H1 (cell line): ENCODE data around the gene ARHGAP22. TPM values are rescaled to one million over a fixed set of nuclear protein-coding genes. Genes with fewer than 3 reads are reported as not detected.
A peak's percentile ranks its signal among the peaks of the same experiment; 100 is the strongest.

Experiments
- CTCF ChIA-PET: fragments of 300-600 bp; sonication (Branson Sonifier 250); formaldehyde crosslinking; loops from one replicate; lab custom pipeline; 2021; ENCODE audit not compliant: partially characterized antibody; lab: Charles Lee
- POLR2A ChIA-PET: fragments of 300-600 bp; sonication (Branson Sonifier 250); formaldehyde crosslinking; loops from one replicate; lab custom pipeline; 2021; ENCODE audit warnings: inconsistent platforms; ENCODE audit not compliant: partially characterized antibody; lab: Charles Lee
- DNase-seq, 2 experiments: peaks; one replicate each; pipeline versions ENCODE4 v3.0.0 to v3.0.0-alpha.2; 2010 to 2022; ENCODE audit warnings: low spot score in 2 of 2, low read depth in 1 of 2, mixed read lengths in 1 of 2
- FAIRE-seq: peaks from 2 replicates; lab custom pipeline; 2011; peaks lifted over from hg19 to GRCh38; lab: Jason Lieb, UNC
- H2AFZ ChIP-seq: 2 replicates; pipeline ENCODE4 v1.8.1; 2012; ENCODE audit warnings: low read length, inconsistent platforms
- H2AK5ac ChIP-seq: 2 replicates; pipeline ENCODE4 v1.6.1; 2013; ENCODE audit warnings: low read depth, low read length
- H2BK120ac ChIP-seq: replicated peaks from 2 replicates; pipeline ENCODE3; 2013; ENCODE audit warnings: low read depth, low read length, inconsistent platforms
- H2BK12ac ChIP-seq: 2 replicates; pipeline ENCODE4 v1.6.1; 2013; ENCODE audit warnings: low read depth, low read length
- H2BK15ac ChIP-seq: 2 replicates; pipeline ENCODE4 v1.6.1; 2013; ENCODE audit warnings: low read length
- H2BK20ac ChIP-seq: 2 replicates; pipeline ENCODE4 v1.6.1; 2013; ENCODE audit warnings: low read length
- H2BK5ac ChIP-seq: 2 replicates; pipeline ENCODE4 v1.6.1; 2013; ENCODE audit warnings: low read depth, low read length
- H3K14ac ChIP-seq: 2 replicates; pipeline ENCODE4 v1.6.1; 2013; ENCODE audit warnings: inconsistent platforms; ENCODE audit not compliant: insufficient read length
- H3K18ac ChIP-seq: 2 replicates; pipeline ENCODE4 v1.6.1; 2013; ENCODE audit warnings: low read length; ENCODE audit errors: extremely low read depth
- H3K23ac ChIP-seq: 2 replicates; pipeline ENCODE4 v1.6.1; 2013; ENCODE audit warnings: inconsistent platforms; ENCODE audit not compliant: insufficient read length
- H3K23me2 ChIP-seq: 2 replicates; pipeline ENCODE4 v1.6.1; 2013; ENCODE audit warnings: low read depth, low read length
- H3K27ac ChIP-seq: 2 replicates; pipeline ENCODE4 v1.6.1; 2011; ENCODE audit warnings: low read depth, low read length, inconsistent platforms
- H3K27me3 ChIP-seq, 4 experiments: replicated peaks in 1 of 4; 1 replicate in 1 of 4; 2 replicates in 3 of 4; pipeline versions ENCODE4 v1.6.1 to v1.8.1; 2011 to 2013; ENCODE audit warnings: low read length in 3 of 4, mild to moderate bottlenecking in 3 of 4, inconsistent platforms in 2 of 4, mixed read lengths in 2 of 4, moderate library complexity in 1 of 4; ENCODE audit not compliant: control insufficient read depth in 3 of 4, insufficient read depth in 3 of 4; ENCODE audit errors: extremely low read depth in 1 of 4
- H3K36me3 ChIP-seq, 4 experiments: 2 replicates each; pipeline versions ENCODE4 v1.6.1 to v1.8.1; 2011 to 2013; ENCODE audit warnings: mild to moderate bottlenecking in 4 of 4, low read length in 3 of 4, moderate library complexity in 2 of 4, control low read depth in 1 of 4, inconsistent platforms in 1 of 4; ENCODE audit not compliant: insufficient read depth in 4 of 4, control insufficient read depth in 2 of 4
- H3K4ac ChIP-seq: replicated peaks from 2 replicates; pipeline ENCODE3; 2013; ENCODE audit warnings: low read length, low read depth, mixed read lengths, inconsistent platforms; ENCODE audit not compliant: insufficient read length
- H3K4me1 ChIP-seq, 4 experiments: replicated peaks in 1 of 4; 1 replicate in 1 of 4; 2 replicates in 3 of 4; pipeline versions ENCODE4 v1.6.1 to v1.8.1; 2011 to 2013; ENCODE audit warnings: low read length in 3 of 4, inconsistent platforms in 2 of 4, mixed read lengths in 1 of 4; ENCODE audit not compliant: insufficient read depth in 4 of 4, control insufficient read depth in 3 of 4
- H3K4me2 ChIP-seq, 2 experiments: 2 replicates each; pipeline versions ENCODE4 v1.6.1 to v1.8.1; 2011 to 2013; ENCODE audit warnings: low read depth in 2 of 2, low read length in 2 of 2, control low read depth in 1 of 2, inconsistent platforms in 1 of 2, mild to moderate bottlenecking in 1 of 2; ENCODE audit not compliant: insufficient read depth in 1 of 2
- H3K4me3 ChIP-seq, 4 experiments: fragments of 200-600, 300-600 bp in 1 of 4; sonication (generic), shearing (Covaris generic), sonication (Bioruptor Twin) in 1 of 4; 2 replicates each; pipeline versions ENCODE4 v1.5.1 to v1.8.1; 2011 to 2016; ENCODE audit warnings: low read length in 4 of 4, low read depth in 3 of 4, control low read depth in 2 of 4, inconsistent platforms in 2 of 4, mild to moderate bottlenecking in 2 of 4, mixed read lengths in 1 of 4, moderate library complexity in 1 of 4; ENCODE audit not compliant: insufficient read depth in 2 of 4; ENCODE audit errors: extremely low read depth in 1 of 4
- H3K56ac ChIP-seq: replicated peaks from 2 replicates; pipeline ENCODE3; 2013; ENCODE audit warnings: low read depth, mild to moderate bottlenecking, mixed read lengths, low read length, inconsistent platforms; ENCODE audit not compliant: insufficient read length
- H3K79me1 ChIP-seq: 2 replicates; pipeline ENCODE4 v1.6.1; 2013; ENCODE audit warnings: low read depth, low read length, control low read depth
- H3K79me2 ChIP-seq, 2 experiments: 2 replicates each; pipeline versions ENCODE4 v1.6.1 to v1.8.1; 2012 to 2013; ENCODE audit warnings: low read length in 2 of 2, mild to moderate bottlenecking in 2 of 2, inconsistent platforms in 1 of 2; ENCODE audit not compliant: insufficient read depth in 2 of 2, control insufficient read depth in 1 of 2
- H3K9ac ChIP-seq, 4 experiments: replicated peaks in 1 of 4; 1 replicate in 1 of 4; 2 replicates in 3 of 4; pipeline versions ENCODE4 v1.6.1 to v1.8.1; 2011 to 2013; ENCODE audit warnings: low read depth in 3 of 4, low read length in 3 of 4, control low read depth in 2 of 4, mild to moderate bottlenecking in 2 of 4, moderate library complexity in 2 of 4, inconsistent platforms in 1 of 4; ENCODE audit errors: extremely low read depth in 1 of 4
- H3K9me3 ChIP-seq, 2 experiments: 2 replicates each; pipeline versions ENCODE4 v1.6.1 to v1.8.1; 2012 to 2013; ENCODE audit warnings: mild to moderate bottlenecking in 2 of 2, moderate library complexity in 2 of 2, control low read depth in 1 of 2, inconsistent platforms in 1 of 2, low read depth in 1 of 2, low read length in 1 of 2, mixed read lengths in 1 of 2; ENCODE audit not compliant: insufficient read depth in 2 of 2
- H4K20me1 ChIP-seq, 2 experiments: replicated peaks in 1 of 2; 2 replicates each; pipeline versions ENCODE3 to v1.8.1; 2011 to 2013; ENCODE audit warnings: inconsistent platforms in 2 of 2, low read length in 2 of 2, mild to moderate bottlenecking in 1 of 2; ENCODE audit not compliant: insufficient read depth in 2 of 2, control insufficient read depth in 1 of 2
- H4K5ac ChIP-seq: 2 replicates; pipeline ENCODE4 v1.6.1; 2013; ENCODE audit warnings: low read length, low read depth, mixed read lengths, inconsistent platforms; ENCODE audit not compliant: insufficient read length
- H4K8ac ChIP-seq: 2 replicates; pipeline ENCODE4 v1.8.0; 2013; ENCODE audit warnings: mild to moderate bottlenecking, moderate library complexity, low read length, inconsistent platforms; ENCODE audit not compliant: insufficient read depth; ENCODE audit errors: extremely low read depth
- H4K91ac ChIP-seq: replicated peaks from 2 replicates; pipeline ENCODE3; 2013; ENCODE audit warnings: low read length, mixed read lengths, inconsistent platforms; ENCODE audit not compliant: insufficient read length
- FOSL1 ChIP-seq: IDR thresholded peaks from 2 replicates; pipeline ENCODE4 v1.6.1; 2011; ENCODE audit warnings: mild to moderate bottlenecking, low read depth, low read length, moderate library complexity; ENCODE audit not compliant: insufficient read depth
- HDAC2 ChIP-seq, 2 experiments: fragments of 300-600 bp in 1 of 2; sonication (generic) in 1 of 2; IDR thresholded peaks; 2 replicates each; pipeline ENCODE4 v1.6.1; 2011 to 2012; ENCODE audit warnings: low read depth in 2 of 2, low read length in 2 of 2, mild to moderate bottlenecking in 2 of 2, moderate library complexity in 2 of 2, borderline replicate concordance in 1 of 2, inconsistent platforms in 1 of 2
- HDAC6 ChIP-seq: IDR thresholded peaks from one replicate; pipeline ENCODE4 v1.7.1; 2012; ENCODE audit warnings: low read depth, mild to moderate bottlenecking, inconsistent platforms, low read length, moderate library complexity
- KDM4A ChIP-seq: IDR thresholded peaks from one replicate; pipeline ENCODE4 v1.7.1; 2012; ENCODE audit warnings: low read depth, mild to moderate bottlenecking, moderate library complexity, low read length, inconsistent platforms; ENCODE audit not compliant: severe bottlenecking
- NANOG ChIP-seq: IDR thresholded peaks from 2 replicates; pipeline ENCODE4 v1.6.1; 2011; ENCODE audit warnings: low read length, low read depth, mild to moderate bottlenecking, inconsistent platforms; ENCODE audit not compliant: insufficient read depth, poor library complexity, severe bottlenecking
- PHF8 ChIP-seq: fragments of 200-600 bp; sonication (generic); conservative IDR thresholded peaks from 2 replicates; pipeline ENCODE4 v1.7.1; 2012; ENCODE audit warnings: low read depth, mild to moderate bottlenecking, inconsistent platforms, low read length, moderate library complexity
- POLR2A ChIP-seq, 2 experiments: IDR thresholded peaks; 1 replicate in 1 of 2; 2 replicates in 1 of 2; pipeline ENCODE4 v1.6.1; 2011; ENCODE audit warnings: low read depth in 2 of 2, low read length in 2 of 2, mild to moderate bottlenecking in 2 of 2; ENCODE audit errors: control extremely low read depth in 1 of 2
- SP1 ChIP-seq: IDR thresholded peaks from 2 replicates; pipeline ENCODE4 v1.6.1; 2011; ENCODE audit warnings: low read depth, low read length
- TAF1 ChIP-seq: IDR thresholded peaks from 2 replicates; pipeline ENCODE4 v1.6.1; 2011; ENCODE audit warnings: mild to moderate bottlenecking, low read depth, low read length
- TAF7 ChIP-seq: optimal IDR thresholded peaks from 2 replicates; pipeline ENCODE3; 2011; ENCODE audit warnings: low read depth, mild to moderate bottlenecking, inconsistent platforms, low read length, moderate library complexity, borderline replicate concordance
- WGBS, 2 experiments: shearing (Covaris generic) in 1 of 2; methylation state at CpG; one replicate each; pipeline versions ENCODE4 v1.1.6 to v1.1.7; 2013 to 2015; ENCODE audit warnings: low lambda C conversion rate in 2 of 2, mixed read lengths in 2 of 2, inconsistent platforms in 1 of 2, low coverage in 1 of 2, missing lambda C conversion rate in 1 of 2; ENCODE audit not compliant: insufficient replicate concordance in 2 of 2, insufficient coverage in 1 of 2, insufficient read length in 1 of 2; ENCODE audit errors: extremely low coverage in 1 of 2, missing lambda C conversion rate in 1 of 2; 5-methylcytosine and 5-hydroxymethylcytosine counted together
- polyA plus RNA-seq, 7 experiments: library from polyadenylated mRNA; depleted of rRNA in 3 of 7; stranded (reverse) in 5 of 7; unstranded in 2 of 7; fragments of >200 nt in 5 of 7; fragments of 200-250 nt in 2 of 7; gene quantifications; 1 replicate in 5 of 7; 2 replicates in 1 of 7; 4 replicates in 1 of 7; pipeline versions ENCODE4 v1.2.1 to v1.2.3, GENCODE V29; 2011 to 2013; ENCODE audit warnings: missing spikeins in 2 of 7, mixed read lengths in 2 of 7
- total RNA-seq: library from RNA; stranded (reverse); fragmentation: NEBNext Ultra II Directional; extraction: Animal tissue kit (Norgen Biotek cat#: 25700); gene quantifications from 2 replicates; pipeline ENCODE4 v1.2.1, GENCODE V29; 2021
- TF ChIP-seq, protein P1 (sequence below): IDR thresholded peaks from 2 replicates; pipeline ENCODE4 v1.6.1; 2011; ENCODE audit warnings: low read depth, mild to moderate bottlenecking, low read length; ENCODE audit not compliant: insufficient read depth

The ARHGAP22 gene
- total and polyA plus RNA-seq, 2 of the 8 experiments (the other 6 are each of a cell fraction or from before 2014, with no cell fraction given), result 3.6 to 11.2 TPM

GRCh38 chr10:48495282-48496045, 109.4 kb downstream of the ARHGAP22 start:
- Histone ChIP-seq H2BK12ac (no peak overlapping the region), H2AFZ (no peak overlapping the region), H3K18ac (no peak overlapping the region), H2AK5ac (no peak overlapping the region), H2BK5ac (no peak overlapping the region), H4K5ac (no peak overlapping the region), H3K79me1 (peaks cover 2% of the 10 kb centered on the region; the same call in 1 of the 2 replicates), H4K91ac (no peak overlapping the region), H3K9ac (no peak overlapping the region), H4K20me1 (peaks cover 0 to 3% of the 10 kb centered on the region in 2 experiments), H2BK120ac (no peak overlapping the region), H3K4ac (no peak overlapping the region), H3K56ac (no peak overlapping the region), H3K4me1 (no peaks in the 10 kb centered on the region; a peak in 1 of 7 replicates), H4K8ac (no peak overlapping the region; the same call in 1 of the 2 replicates), H3K36me3 (no peaks in the 10 kb centered on the region), H2BK15ac (no peak overlapping the region), H3K23me2 (no peaks in the 10 kb centered on the region; the same call in 1 of the 2 replicates), H3K14ac (no peak overlapping the region), H3K27me3 (no peaks in the 10 kb centered on the region), H2BK20ac (no peak overlapping the region), H3K23ac (no peak overlapping the region), H3K4me2 (no peak overlapping the region), H3K9me3 (no peaks in the 10 kb centered on the region), H3K4me3 (no peak overlapping the region), H3K79me2 (no peaks in the 10 kb centered on the region), H3K27ac (no peak overlapping the region)
- no peak for FAIRE-seq
- WGBS, 2 experiments, result 88% methylated on average over 11 of the region's 11 CpGs; no CpG with 5 or more reads in 1 of the 2 experiments
- POLR2A ChIA-PET, result no interaction called here
- peak in 1 of 2 experiments; percentile 31 for DNase-seq
- CTCF ChIA-PET, result interaction anchor here (0.9 to 12.0 kb wide), 7 partner anchors 9 to 161 kb away, joined by 3 to 87 read pairs (median 7); no protein-coding TSS in a partner anchor
- TF ChIP-seq FOSL1 (no peak), SP1 (no peak), TAF7 (no peak), NANOG (no peak), HDAC2 (IDR thresholded peaks at IDR 0.05; ENCODE audit: borderline replicate concordance in 1 of 2, low read depth in 2 of 2, low read length in 2 of 2) (no peak), KDM4A (no peak), TAF1 (no peak), HDAC6 (no peak), POLR2A (IDR thresholded peaks at IDR 0.05; ENCODE audit: control extremely low read depth in 1 of 2, low read depth in 2 of 2, low read length in 2 of 2) (no peak), PHF8 (no peak)
- TF ChIP-seq, protein P1, sequence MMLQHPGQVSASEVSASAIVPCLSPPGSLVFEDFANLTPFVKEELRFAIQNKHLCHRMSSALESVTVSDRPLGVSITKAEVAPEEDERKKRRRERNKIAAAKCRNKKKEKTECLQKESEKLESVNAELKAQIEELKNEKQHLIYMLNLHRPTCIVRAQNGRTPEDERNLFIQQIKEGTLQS, result no peak
